NCI-H82 treated with DMSO at 0.1 percent for 48 hours (cell line): ENCODE results near the gene THOP1.

ENCODE experiments used
- DNase-seq: peaks from one replicate; lab custom pipeline; 2025; ENCODE audit not compliant: unreplicated experiment; lab: John Stamatoyannopoulos, UW

Gene THOP1

DNA sequence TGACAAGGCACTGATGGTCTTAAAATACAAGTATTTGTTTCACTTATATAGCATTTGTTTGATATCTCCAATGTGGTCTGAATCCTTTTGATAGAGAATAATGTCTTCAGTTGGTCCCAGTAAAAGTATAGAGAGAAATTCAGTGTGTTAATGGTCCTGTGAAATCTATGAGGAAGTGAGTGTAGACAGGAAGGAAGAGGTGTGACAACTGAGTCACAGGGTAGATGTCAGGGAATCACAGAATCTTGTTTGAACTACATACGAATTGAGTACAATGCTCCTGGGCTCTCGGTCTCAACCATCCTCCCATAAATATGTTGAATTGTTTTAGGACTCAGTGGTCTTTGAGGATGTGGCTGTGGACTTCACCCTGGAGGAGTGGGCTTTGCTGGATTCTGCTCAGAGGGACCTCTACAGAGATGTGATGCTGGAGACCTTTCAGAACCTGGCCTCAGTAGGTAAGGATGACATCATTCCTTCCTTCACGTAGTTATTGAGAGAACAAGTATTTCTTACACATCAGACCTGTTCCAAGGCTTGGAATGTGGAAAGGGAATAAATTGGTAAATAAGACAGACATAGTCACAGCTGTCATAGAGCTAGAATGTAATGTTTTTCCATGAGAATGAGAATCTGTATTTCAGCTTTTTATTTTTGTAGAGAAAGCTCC is 65.1 kb downstream of the THOP1 start:
- DNase-seq: no peak

DNA sequence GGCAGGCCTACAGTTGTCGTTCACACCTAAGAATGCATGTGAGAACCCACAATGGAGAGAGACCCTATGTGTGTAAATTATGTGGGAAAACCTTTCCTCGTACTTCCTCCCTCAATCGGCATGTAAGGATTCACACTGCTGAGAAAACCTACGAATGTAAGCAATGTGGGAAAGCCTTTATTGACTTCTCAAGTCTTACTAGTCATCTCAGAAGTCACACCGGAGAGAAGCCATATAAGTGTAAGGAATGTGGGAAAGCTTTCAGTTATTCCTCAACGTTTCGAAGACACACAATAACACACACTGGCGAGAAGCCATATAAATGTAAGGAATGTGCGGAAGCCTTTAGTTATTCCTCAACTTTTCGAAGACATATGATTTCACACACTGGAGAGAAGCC is 67.3 kb downstream of the THOP1 start:
- no peak for DNase-seq

DNA sequence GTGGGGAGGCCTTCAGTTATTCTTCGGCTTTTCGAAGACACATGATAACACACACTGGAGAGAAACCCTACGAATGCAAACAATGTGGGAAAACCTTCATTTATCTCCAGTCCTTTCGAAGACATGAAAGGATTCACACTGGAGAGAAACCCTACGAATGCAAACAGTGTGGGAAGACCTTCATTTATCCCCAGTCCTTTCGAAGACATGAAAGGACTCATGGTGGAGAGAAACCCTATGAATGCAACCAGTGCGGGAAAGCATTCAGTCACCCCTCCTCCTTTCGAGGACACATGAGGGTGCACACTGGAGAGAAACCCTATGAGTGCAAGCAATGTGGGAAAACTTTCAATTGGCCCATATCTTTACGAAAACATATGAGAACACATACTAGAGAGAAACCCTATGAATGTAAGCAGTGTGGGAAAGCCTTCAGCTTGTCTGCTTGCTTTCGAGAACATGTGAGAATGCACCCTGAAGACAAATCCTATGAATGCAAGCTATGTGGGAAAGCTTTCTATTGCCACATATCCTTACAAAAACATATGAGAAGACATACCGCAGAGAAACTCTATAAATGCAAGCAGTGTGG is 67.8 kb downstream of the THOP1 start:
- no peak for DNase-seq

DNA sequence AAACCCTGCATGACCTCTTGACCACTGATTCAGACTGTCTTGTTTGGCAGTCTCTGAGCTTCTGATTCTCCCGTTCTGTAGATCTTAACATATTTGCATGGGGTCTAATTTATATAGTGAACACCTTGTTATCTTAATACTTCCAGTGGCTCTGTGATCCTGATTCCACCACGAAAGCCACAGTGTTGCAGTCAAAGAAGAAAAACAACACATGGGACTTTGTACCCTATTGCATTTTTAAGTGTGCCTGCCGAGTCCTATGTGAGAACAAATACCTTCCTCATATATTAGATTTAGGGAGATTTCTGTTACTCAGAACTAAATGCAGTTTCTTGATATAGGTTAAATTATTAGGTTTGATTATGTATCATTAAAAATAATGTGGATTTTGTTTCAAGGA is 69.5 kb downstream of the THOP1 start:
- no peak for DNase-seq

DNA sequence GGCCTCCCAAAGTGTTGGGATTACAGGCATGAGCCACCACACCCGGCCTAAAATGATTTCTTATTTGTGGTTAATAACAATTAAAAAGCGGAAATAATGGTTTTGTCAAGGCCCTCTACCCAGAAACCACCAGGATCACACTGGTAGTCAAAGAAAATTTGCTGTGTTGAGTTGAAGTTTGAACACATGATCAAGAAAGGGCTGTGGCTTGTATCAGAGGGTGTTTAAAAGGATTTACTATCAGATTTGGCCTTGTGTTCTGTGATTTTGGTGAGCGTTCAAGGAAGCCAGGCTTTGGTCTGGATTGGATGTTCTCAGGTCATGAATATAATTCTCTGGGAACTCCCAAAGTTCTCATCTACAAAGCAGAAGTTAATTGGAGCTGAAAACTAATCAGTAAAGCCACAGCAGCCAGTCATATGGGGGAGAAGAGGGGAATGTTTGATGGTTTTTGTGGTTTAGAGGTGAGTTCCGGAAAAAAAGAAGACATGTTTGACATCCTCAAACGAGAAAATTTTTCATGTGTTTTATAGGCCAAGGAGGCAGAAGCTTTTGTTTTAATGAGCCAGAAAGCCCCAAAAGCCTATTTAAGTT is 71.3 kb downstream of the THOP1 start:
- DNase-seq: no peak

DNA sequence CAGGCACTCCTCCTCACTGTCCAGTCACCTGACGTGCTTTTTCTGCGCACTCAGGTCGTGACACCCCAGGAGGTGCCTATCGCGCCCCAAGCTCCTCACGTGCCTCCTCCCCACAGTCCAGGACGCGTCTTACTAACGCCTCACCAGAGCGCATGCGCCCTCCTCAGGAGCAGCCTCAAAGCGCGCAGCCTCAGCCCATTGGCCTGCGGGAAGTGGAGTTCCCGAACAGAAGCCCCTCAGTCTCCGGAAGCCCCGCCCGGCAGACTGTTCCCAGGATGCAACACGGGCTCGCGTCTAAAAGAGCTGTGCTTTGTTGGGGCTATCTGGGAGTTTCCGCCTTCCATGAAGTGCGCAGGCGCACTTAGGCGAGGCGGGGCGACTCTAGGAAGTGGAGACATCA is 73.6 kb downstream of the THOP1 start:
- no peak for DNase-seq

DNA sequence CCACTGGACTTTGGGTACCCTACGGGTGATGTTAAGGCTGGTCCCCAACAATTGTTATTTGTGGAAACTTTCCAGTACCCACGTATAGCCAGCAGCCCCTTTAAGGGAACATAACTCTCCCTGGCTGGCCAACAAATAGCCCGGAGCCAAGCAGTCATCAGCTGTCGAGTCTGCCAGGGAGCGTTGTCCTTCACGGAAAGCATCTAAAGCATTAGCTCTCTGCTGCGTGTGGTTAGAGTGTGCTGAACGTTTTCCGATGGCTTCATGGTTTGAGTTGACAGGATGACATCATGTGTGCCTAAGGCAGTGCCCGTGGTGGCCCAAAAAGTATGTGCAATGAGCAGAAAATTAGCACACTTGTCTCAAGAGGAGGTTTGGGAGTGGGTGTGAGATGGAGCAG is 78.5 kb downstream of the THOP1 start:
- DNase-seq: no peak
